HG03432 (cell line): Measurements from ENCODE around the gene CLEC17A.
A peak's percentile ranks its signal among the peaks of the same experiment; 100 is the strongest.
"Not testable (repeated sequence)": the region's sequence is repeated elsewhere in the genome, so short reads cannot be mapped to it uniquely, and the experiment has no call there.

Experiments used
- ATAC-seq: cut with Tn5 transposase; IDR thresholded peaks from one replicate; pipeline ENCODE4 v1.9.1; 2021; ENCODE audit warnings: mild to moderate bottlenecking, moderate library complexity; ENCODE audit not compliant: unreplicated experiment

Gene CLEC17A

DNA sequence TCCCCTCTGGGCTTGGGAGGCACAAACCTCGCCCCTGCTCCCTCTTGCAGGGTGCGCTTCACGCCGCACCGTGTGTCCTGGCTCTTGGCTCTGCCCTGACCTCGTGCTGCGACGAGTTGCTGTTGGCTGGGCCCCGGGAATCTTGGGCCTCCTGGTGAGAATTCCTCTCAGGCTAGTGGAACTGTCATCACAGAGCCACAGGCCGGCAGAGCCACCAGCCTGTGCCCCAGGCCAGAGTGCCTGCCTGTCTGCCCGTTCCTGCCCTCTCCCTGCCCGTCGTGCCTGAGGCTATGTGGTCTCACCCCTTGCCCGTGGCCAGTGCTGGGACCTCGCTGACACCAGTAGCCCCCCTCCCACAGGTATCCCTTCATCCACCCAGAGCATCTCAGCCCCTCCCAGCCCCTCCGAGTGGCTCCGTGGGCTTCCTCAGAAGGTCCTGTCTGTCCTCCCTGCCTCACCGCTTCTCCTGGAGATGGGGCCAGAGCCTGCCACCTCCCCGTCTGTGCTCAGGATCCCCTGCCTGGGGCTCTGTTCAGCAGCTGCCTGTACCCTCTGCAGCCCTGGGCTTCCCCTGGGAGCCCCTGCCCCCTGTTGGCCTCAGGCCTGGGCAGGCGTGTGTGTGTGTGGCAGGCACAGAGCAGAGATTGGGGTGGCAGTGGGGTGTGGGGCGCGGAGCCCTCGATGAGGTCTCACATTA is 24.4 kb upstream of the CLEC17A start:
- no peak for ATAC-seq

DNA sequence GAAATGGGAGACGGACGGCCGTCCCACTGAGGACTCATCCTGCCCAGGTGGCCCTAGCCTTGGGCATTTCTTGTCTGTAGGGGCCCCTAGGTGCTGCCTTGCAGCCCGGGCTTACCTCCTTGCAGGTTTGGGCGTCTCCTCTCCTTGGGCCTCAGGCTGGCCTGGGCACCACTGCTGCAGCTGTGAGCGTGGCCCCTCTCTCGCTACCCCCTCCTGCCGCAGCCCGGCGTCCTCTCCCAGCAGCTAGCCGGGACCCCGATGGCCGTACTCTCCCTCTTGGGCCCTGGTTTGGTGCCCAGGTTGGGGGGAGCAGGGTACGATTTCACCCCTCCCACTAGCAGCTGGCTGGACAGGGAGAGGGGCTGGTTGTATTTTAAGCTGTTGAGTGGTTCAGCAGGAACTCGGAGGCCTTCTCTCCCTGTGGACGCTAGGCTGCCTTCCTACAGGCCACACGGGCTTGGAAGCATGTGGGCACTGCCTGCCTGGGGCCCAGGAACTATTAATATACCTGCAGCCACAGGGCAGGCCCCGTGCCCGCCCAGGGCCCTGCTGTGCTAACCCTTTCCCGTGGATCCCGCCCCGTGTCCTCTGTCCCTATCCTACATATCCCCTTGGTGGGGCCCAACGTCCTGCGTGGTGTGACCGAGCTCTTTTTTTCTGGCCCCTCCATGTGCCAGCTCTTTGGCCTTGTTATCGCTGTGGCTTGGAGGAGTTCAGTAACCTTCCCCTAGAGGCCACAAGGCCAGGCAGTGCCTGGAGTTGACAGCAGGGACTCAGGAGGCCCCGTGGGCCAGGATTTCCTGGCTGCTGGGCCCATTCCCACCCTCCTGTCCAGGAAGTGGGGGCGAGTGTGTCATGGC is 22.7 kb upstream of the CLEC17A start:
- ATAC-seq, result no peak

DNA sequence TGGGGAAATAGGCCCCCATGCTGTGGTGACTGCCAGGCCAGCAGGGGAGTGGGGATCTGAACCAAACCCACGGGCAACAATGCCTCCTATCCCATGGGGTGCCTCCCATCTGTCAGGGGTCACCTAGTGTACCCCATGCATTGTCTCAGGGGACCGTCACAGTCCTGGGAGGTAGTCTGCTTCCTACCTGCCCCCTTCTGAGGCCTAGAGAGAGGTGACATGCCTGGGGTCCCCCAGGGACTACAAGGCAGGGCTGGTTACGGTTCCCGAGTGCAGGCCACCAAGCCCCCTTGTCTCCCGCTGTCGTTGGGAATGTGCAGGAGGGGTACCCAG is 22.1 kb upstream of the CLEC17A start:
- ATAC-seq, result no peak

DNA sequence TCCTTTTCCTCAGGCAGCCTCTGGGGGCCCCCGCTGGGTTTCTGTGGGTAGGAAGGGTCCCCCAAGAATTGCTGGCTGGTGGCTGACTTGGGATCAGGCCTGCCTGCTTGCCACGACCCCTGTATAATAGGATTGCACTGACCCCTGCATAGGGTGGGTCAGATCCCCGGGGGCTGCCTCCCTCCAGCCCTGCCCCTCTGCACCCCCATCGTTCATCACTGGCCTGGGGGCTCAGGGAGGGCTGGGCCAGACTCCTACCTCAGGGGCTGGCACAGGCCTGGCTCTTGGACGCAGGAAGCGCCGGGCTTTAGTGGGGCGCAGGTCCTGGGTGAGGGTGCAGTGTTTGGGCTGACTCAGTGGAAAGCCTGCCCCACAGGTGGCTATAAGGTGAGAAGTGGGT is 21.6 kb upstream of the CLEC17A start:
- no peak for ATAC-seq

DNA sequence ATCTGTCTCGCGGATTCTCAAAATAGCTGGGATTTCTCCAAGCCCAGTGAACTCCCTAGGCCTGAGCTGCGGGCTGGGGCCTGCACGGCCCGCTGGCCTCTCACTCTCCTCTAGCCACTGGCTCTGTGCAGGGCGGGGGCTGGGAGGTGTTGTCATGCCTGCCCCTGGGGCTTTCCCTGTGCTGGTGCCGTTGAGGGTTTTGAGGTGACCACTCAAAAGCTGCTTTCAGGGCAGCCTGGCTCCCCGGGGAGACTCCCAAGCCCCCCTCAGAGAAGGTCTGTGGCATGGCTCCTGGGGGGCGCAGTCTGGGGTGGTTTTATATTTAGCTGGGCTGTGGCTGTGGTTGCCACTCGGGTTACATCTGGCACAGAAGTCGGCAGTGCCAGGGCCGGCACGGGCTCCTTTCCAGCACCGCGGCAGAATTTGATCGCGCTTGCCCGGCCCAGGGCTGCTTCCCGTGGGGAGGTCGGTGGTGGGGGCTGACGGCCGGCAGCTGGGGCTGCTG is 21.0 kb upstream of the CLEC17A start:
- ATAC-seq, result no peak

DNA sequence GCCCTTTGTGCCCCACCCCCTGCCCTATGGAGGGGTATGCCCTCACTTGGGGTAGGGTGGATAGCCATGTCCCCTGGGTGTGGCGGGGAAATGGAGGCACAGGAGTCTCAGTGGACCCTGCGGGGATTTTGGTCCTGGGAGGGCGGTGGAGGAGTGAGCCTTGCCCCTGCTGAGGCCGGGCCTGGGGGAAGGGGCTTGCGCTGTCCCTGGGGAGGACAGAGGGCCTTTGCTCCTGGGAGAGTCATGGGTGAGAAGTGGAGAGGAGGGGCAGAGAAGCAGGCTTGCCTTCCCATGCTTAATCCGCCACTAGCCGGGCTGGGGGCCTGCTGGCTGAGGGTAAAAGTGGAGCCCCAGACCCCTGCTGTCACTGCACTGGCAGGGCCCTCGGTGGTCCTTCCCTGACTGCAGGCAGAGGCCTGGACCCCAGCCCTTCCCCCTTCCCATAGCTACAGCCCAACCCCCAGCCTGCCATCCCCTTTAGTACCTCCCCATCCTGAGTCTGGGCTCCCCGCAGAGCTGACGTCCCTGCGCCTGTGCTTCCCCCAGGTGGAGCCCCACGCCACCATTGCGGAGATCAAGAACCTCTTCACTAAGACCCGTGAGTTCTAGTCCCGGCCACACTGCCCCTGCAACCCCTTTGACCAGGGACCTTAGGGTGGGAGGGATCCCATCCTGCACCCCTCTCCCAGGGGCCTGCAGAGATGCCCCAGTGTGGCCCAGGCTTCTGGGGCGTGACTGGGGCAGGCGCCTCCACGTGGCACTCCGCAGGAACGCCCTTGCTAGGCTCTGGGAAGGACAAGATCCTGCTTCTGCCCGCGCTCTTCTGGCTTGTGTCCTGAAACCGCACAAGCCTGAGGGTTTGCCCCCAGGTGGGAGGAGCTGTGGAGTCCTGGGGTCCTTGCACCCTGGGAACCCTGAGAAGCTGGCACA is 20.0 kb upstream of the CLEC17A start:
- no peak for ATAC-seq

DNA sequence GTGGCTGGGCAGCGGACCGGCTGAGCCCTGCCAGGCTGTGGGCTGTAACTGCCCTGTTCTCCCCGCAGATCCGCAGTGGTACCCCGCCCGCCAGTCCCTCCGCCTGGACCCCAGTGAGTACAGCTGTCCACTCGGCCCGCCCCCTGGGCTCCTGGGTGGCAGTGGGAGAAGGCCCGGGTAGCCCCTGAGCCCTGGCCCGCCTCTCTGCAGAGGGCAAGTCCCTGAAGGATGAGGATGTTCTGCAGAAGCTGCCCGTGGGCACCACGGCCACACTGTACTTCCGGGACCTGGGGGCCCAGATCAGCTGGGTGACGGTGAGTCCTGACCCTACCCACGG is 19.3 kb upstream of the CLEC17A start:
- no peak for ATAC-seq

DNA sequence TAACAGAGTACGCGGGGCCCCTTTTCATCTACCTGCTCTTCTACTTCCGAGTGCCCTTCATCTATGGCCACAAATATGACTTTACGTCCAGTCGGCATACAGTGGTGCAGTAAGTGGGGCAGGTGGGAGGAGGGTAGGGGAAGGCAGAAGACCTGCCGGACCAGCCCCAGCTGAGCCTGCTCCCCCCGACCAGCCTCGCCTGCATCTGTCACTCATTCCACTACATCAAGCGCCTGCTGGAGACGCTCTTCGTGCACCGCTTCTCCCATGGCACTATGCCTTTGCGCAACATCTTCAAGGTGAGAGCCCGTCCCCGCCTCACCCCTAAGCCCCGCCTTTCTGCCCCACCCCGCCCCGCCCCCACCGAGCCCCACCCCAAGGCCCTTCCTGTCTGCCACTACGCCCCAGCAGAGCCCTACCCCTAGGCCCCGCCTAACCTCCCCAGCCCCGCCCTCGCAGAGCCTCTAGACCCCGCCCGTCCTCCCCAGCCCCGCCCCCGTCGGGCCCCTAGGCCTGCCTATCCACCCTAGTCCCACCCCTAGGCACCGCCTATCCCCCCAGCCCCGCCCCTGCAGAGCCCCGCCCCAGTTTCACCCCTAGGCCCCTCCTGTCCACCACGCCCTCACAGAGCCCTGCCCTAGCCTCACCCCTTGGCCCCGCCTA is 18.8 kb upstream of the CLEC17A start:
- no peak for ATAC-seq

DNA sequence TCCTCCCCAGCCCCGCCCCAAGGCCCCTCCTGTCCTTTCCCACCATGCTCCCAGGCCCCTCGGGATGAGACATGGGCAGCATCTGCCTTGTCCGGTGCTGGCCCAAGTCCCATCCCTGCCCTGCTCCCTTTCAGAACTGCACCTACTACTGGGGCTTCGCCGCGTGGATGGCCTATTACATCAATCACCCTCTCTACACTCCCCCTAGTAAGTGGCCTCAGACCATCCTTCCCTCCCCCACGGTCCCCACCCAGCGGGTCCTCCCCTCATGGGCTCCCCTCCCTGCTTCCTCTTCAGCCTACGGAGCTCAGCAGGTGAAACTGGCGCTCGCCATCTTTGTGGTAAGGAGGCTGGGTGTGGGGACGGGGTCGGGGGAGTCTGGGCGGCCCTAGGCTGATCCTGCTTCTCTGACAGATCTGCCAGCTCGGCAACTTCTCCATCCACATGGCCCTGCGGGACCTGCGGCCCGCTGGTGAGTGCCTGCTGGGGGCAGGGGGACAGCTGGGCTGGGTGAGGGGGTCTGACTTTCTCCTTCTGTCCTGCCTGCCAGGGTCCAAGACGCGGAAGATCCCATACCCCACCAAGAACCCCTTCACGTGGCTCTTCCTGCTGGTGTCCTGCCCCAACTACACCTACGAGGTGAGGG is 18.1 kb upstream of the CLEC17A start:
- ATAC-seq, result not testable (repeated sequence)

DNA sequence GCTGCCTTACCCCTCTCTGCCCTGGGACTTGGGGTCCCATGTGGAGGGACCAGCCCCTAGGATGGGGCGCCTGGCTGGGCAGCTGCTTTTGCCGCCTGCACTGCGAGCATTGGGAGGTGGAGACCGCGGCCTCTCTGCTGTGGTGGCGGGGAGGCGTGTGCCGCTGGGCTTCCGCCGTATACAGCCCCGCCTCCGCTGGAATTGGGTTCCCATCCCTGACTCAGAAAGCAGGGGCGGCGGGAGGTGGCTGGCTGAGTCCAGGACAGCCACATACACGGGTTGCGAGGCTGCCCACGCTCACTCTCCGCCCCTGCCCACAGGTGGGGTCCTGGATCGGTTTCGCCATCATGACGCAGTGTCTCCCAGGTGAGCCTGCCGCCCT is 17.6 kb upstream of the CLEC17A start:
- ATAC-seq, result no peak

DNA sequence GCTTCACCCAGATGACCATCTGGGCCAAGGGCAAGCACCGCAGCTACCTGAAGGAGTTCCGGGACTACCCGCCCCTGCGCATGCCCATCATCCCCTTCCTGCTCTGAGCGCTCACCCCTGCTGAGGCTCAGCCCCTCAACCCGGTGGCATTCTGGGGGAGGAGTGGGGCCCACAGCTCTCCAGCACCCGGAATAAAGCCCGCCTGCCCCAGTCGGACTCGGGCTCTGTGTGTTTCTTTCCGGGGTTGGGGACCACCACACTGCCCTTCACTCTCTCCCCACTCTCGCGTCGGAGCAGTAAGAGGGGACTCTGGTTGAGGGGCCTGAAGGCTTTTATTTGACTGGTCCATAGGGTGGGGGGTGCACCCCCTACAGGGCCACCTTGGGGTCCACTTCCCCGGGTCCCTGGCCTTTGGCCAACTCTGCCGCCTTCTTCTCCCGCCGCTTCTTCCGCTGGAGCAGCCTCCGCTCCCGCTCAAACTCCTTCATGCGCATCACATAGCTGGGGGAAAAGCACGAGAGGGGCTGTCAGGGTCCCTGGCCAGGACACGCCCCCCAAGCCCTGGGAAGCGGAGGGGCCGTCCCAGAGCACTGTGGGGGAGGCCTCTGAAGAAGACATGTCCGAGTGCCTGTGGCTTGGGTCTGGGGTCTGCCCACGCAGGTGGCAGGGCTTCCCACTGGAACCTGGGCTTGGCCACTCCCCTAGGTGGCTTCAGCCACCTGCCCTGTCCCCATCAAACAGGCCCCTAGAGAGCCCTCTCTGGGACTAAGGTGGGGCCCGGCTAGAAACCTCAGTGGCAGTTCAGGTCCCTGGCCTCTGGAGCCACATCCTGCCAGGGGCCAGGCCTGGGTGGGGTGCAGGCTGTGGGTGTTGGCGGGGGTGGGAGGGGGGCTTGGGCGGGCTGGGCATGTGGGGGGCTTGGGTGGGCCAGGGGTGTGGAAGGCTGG is 16.8 kb upstream of the CLEC17A start:
- no peak for ATAC-seq

DNA sequence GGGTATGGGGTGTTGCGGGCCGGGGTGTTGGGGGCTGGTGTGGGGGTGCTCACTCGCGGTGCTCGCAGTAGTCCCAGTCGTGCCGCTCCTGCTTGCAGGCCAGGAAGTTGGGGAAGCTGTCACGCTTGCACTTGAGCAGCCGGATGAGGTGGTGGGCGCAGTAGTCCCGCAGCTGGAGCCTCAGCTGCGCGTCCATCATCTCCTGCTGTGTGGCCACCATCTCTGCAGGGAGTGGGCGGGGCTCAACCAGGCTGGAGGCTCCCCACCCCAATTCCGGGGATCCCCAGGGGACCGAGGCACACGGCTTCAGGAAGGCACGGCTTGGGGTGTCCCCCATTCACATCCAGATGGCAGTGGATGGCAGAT is 16.2 kb upstream of the CLEC17A start:
- no peak for ATAC-seq

DNA sequence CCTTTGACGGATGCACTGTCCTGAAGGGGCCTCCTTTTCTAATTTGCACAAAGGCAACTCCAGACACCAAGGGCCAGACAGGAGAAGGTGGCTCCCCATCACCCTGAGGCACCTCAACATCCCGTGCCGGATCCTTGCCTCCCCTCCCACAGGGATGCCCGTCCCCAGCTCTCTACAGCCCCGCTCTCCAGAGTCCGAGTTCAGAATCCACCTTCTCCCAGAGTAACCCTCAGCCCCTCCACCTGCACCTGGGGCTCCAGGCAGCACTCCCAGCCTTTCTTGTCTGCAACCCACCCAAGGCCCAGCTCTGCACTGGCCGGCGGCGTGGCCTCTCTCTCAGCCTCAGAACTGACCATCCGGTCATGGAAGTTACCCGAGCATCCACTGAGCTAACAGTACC is 15.8 kb upstream of the CLEC17A start:
- no peak for ATAC-seq

DNA sequence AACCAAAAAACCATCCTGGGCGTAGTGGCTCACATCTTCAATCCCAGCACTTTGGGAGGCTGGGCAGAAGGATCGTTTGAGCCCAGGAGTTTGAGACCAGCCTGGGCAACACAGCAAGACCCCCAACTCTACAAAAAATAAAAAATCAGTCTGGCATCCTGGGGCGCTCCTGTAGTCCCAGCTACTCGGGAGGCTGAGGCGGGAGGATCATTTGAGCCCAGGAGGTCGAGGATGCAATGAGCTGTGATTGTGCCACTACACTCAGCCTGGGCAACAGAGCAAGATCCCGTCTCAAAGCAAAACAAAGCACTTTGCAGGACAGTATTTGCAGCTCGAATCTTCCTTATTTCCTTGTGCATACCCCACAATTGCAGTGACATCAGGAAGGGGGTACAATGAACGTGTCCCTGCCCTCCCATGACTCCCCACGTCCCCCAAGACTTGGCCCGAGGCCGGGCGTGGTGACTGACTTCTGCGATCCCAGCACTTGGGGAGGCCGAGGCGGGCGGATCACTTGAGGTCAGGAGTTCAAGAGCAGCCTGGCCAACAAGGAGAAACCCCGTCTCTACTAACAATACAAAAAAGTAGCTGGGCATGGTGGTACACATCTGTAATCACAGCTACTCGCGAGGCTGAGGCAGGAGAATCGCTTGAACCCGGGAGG is 11.9 kb upstream of the CLEC17A start:
- ATAC-seq, result no peak

DNA sequence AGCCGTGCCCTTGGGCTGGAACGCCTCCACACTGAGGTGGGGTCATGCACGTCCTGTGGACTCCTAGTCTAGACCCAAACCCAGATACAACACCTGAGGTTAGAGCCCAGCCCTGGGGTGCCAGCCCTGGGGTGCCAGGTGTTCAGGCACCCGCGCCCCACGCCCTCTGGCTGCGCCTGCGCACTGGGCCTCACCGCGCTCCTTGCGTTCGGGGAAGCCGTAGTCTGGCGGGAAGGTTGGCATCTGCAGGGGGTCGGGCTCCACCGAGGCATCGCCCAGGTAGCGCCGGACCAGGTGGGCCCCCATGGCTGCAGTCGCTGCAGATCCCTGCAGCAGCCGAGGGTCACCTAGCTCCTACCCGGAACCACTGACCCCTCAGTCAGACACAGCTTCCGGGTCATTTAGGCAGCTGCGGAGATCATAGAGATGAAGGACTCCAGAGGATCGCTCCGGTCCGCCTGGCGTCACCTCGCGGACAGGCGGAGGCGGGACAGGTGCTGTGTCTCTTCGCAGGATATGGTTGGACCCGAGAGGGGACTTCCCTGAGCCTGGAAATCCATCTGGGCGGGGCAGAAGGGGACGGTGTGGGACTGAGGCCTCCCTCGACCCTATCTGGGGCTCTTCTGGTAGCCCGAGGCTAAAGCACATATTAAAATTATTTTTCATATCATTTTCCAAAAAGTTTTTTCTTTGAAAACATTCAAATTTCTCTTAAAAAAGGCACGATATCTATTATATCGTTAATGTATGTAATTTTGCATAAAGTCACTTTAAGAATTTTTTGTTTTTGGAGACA is 11.0 kb upstream of the CLEC17A start, which contains the start of gene NDUFB7:
NDUFB7 (minus strand) TSS at position 372 of the 796 bp plus-strand sequence; CDS start at position 306, 66 bp downstream.
- ATAC-seq, result peak; percentile 88

DNA sequence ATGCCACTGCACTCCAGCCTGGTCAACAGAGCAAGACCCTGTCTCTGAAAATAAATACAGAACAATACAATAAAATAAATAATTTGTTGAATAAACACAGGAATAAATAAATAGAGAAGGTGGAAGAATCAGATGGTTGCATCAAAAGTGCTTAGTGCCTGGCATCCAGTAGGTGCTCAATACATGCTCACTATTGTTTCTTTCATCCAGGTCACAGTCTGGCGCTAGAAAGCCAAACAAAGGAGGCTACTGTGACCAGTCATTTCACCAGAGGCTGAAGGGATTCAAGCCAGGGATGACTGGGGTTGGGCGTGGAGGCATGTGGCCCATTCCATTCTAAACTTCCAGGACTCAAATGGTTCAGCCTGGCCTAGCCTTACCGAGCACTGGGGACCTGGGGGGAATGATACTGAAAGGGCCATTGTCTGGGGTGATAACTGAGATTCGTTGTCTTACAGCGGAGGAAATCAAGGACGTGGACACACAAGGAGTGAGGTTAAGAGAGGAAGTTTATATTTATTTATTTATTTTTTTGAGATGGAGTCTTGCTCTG is 7.4 kb upstream of the CLEC17A start:
- ATAC-seq, result no peak

DNA sequence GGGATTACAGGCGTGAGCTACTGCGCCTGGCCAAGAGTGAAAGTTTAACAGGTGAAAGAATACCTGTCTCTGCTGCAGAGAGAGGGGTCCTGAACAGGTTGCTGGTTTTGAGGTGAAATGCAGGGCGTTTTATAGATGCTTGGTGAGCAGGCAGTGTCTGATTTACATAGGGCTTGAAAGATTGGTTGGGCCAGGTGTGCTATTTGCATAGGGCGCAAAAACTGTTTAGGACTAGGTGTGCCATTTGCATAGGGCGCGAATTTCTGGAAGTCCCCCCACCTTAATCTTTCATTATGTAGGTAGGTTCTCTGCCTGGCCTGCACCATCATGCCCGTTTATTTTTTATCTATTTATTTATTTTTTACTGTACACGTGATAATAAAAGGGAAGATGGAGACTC is 6.5 kb upstream of the CLEC17A start:
- no peak for ATAC-seq

DNA sequence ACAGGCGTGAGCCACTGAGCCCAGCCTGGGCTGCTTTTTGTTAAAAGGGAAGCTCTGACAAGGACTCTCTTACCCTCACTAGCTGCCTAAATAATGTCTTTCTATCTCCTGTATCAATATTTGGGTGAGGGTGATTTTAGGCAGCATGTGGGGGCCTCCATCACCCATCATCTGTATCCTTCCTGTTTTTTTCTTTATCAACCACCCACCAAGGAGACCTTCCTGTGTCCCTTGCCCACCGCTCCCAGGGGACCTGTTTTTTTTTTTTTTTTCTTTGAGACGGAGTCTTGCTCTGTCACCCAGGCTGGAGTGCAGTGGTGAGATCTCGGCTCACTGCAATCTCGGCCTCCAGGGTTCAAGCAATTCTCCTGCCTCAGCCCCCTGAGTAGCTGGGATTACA is 5.6 kb upstream of the CLEC17A start:
- ATAC-seq, result no peak
